Lower leg skin (tissue), 3 donors: ENCODE data around the gene EIF2D.

Experiments used
- CTCF ChIP-seq, 3 donors: fragments of 450-650 bp; IDR thresholded peaks; one replicate each; pipeline ENCODE4 v1.5.1; 2016; ENCODE audit warnings: antibody characterized with exemption in 3 of 3, mild to moderate bottlenecking in 3 of 3, moderate library complexity in 2 of 3
- POLR2A ChIP-seq, 2 donors: fragments of 450-650 bp; IDR thresholded peaks; one replicate each; pipeline ENCODE4 v1.6.1; 2016 to 2017; ENCODE audit warnings: antibody characterized with exemption in 2 of 2, mild to moderate bottlenecking in 1 of 2, moderate library complexity in 1 of 2

GRCh38 chr1:206544562-206545257 lies 67.6 kb downstream of the EIF2D start:
- TF ChIP-seq CTCF (IDR thresholded peaks at IDR 0.05) (peak in 1 of 3 donors; percentile 45), POLR2A (IDR thresholded peaks at IDR 0.05) (no peak)
